H1 (cell line): ENCODE data around the gene TP53I11. TPM values are rescaled to one million over a fixed set of nuclear protein-coding genes. Genes with fewer than 3 reads are reported as not detected.

ENCODE experiments used
- EZH2 ChIP-seq: fragments of 200-600 bp; sonication (generic); IDR thresholded peaks from 2 replicates; pipeline ENCODE4 v1.7.1; 2012; ENCODE audit warnings: low read depth, mild to moderate bottlenecking, moderate library complexity, low read length, inconsistent platforms; ENCODE audit not compliant: severe bottlenecking
- polyA plus RNA-seq, 7 experiments: library from polyadenylated mRNA; depleted of rRNA in 3 of 7; stranded (reverse) in 5 of 7; unstranded in 2 of 7; fragments of >200 nt in 5 of 7; fragments of 200-250 nt in 2 of 7; gene quantifications; 1 replicate in 5 of 7; 2 replicates in 1 of 7; 4 replicates in 1 of 7; pipeline versions ENCODE4 v1.2.1 to v1.2.3, GENCODE V29; 2011 to 2013; ENCODE audit warnings: missing spikeins in 2 of 7, mixed read lengths in 2 of 7
- total RNA-seq: library from RNA; stranded (reverse); fragmentation: NEBNext Ultra II Directional; extraction: Animal tissue kit (Norgen Biotek cat#: 25700); gene quantifications from 2 replicates; pipeline ENCODE4 v1.2.1, GENCODE V29; 2021

TP53I11 gene
- total and polyA plus RNA-seq, 2 of the 8 experiments (the other 6 are each of a cell fraction or from before 2014, with no cell fraction given): 34.0 to 46.3 TPM

- TF ChIP-seq EZH2: no peak
Observed at GRCh38 chr11:44988981-44989635, 38.4 kb upstream of the TP53I11 start (continued).
